B cell (primary cell): Measurements from ENCODE around the gene JPT2. TPM values are rescaled to one million over a fixed set of nuclear protein-coding genes. Genes with fewer than 3 reads are reported as not detected.

Experiments
- ATAC-seq: fragments of 200-7000 bp; cut with Tn5 transposase; one replicate; pipeline ENCODE4 v1.10.0; 2021; ENCODE audit warnings: low read depth, mild to moderate bottlenecking, moderate number of reproducible peaks, moderate library complexity
- CTCF ChIA-PET: fragments of 350-600 bp; sonication (Branson Sonifier 250); formaldehyde crosslinking; loops from one replicate; lab custom pipeline; 2021; ENCODE audit warnings: antibody characterized with exemption, inconsistent platforms; lab: Charles Lee
- POLR2A ChIA-PET: fragments of 350-600 bp; sonication (Branson Sonifier 250); formaldehyde crosslinking; loops from one replicate; lab custom pipeline; 2021; ENCODE audit warnings: antibody characterized with exemption; lab: Charles Lee
- DNase-seq: peaks from one replicate; pipeline ENCODE4 v3.0.0; 2013
- H2AFZ ChIP-seq: 2 replicates; pipeline ENCODE4 v1.6.1; 2012; ENCODE audit warnings: mild to moderate bottlenecking, low read depth, low read length; ENCODE audit not compliant: insufficient read depth, poor library complexity, severe bottlenecking
- H3K27ac ChIP-seq, 2 donors: 1 replicate in 1 of 2; 2 replicates in 1 of 2; pipeline ENCODE4 v1.5.1; 2012 to 2013; ENCODE audit warnings: low read length in 2 of 2, mild to moderate bottlenecking in 2 of 2, moderate library complexity in 1 of 2
- H3K27me3 ChIP-seq, 4 experiments: fragments of 200-600 bp in 1 of 4; sonication (generic) in 1 of 4; replicated peaks in 1 of 4; 1 replicate in 2 of 4; 2 replicates in 2 of 4; pipeline versions ENCODE4 v1.6.1 to v1.7.0; 2013 to 2016; ENCODE audit warnings: low read length in 3 of 4, mild to moderate bottlenecking in 2 of 4, mixed read lengths in 1 of 4, moderate library complexity in 1 of 4; ENCODE audit not compliant: insufficient read depth in 4 of 4, control insufficient read depth in 3 of 4; ENCODE audit errors: control extremely low read depth in 1 of 4
- H3K36me3 ChIP-seq, 2 experiments: replicated peaks in 1 of 2; 1 replicate in 1 of 2; 2 replicates in 1 of 2; pipeline versions ENCODE4 v1.6.1 to v1.7.1; 2013; ENCODE audit warnings: low read length in 1 of 2; ENCODE audit not compliant: insufficient read depth in 2 of 2, control insufficient read depth in 1 of 2; ENCODE audit errors: control extremely low read depth in 1 of 2, extremely low read depth in 1 of 2
- H3K4me1 ChIP-seq, 2 donors: fragments of 200-600 bp in 1 of 2; sonication (generic) in 1 of 2; 1 replicate in 1 of 2; 2 replicates in 1 of 2; pipeline versions ENCODE4 v1.5.1 to v1.6.1; 2013 to 2017; ENCODE audit warnings: low read length in 2 of 2; ENCODE audit not compliant: control insufficient read depth in 2 of 2, insufficient read depth in 2 of 2
- H3K4me2 ChIP-seq: replicated peaks from 2 replicates; pipeline ENCODE3; 2012; ENCODE audit warnings: mild to moderate bottlenecking, low read depth, low read length; ENCODE audit not compliant: poor library complexity, severe bottlenecking
- H3K4me3 ChIP-seq, 5 experiments: fragments of 200-600 bp in 1 of 5; sonication (generic) in 1 of 5; 1 replicate in 3 of 5; 2 replicates in 2 of 5; pipeline versions ENCODE4 v1.5.1 to v1.7.0; 2011 to 2016; ENCODE audit warnings: low read length in 4 of 5, mild to moderate bottlenecking in 4 of 5, low read depth in 2 of 5, control low read depth in 1 of 5, moderate library complexity in 1 of 5; ENCODE audit not compliant: insufficient read depth in 1 of 5; ENCODE audit errors: control extremely low read depth in 1 of 5, extremely low read depth in 1 of 5
- H3K79me2 ChIP-seq: fragments of 200-600 bp; sonication (generic); one replicate; pipeline ENCODE4 v1.6.0; 2016; ENCODE audit warnings: low read length; ENCODE audit not compliant: control insufficient read depth, insufficient read depth
- H3K9ac ChIP-seq: fragments of 200-600 bp; sonication (generic); 2 replicates; pipeline ENCODE4 v1.6.1; 2017; ENCODE audit warnings: mild to moderate bottlenecking, low read length, moderate library complexity
- H3K9me3 ChIP-seq, 3 donors: one replicate each; pipeline versions ENCODE4 v1.6.1 to v1.7.1; 2013; ENCODE audit warnings: low read length in 2 of 3; ENCODE audit not compliant: control insufficient read depth in 2 of 3, insufficient read depth in 1 of 3; ENCODE audit errors: control extremely low read depth in 1 of 3
- H4K20me1 ChIP-seq: 2 replicates; pipeline ENCODE4 v1.6.0; 2012; ENCODE audit warnings: mild to moderate bottlenecking, low read length; ENCODE audit not compliant: insufficient read depth, control insufficient read depth, poor library complexity, severe bottlenecking
- H3K27ac Mint-ChIP-seq: one replicate; pipeline ENCODE4 v1.8.0; 2021; ENCODE audit warnings: mixed read lengths
- H3K27me3 Mint-ChIP-seq: one replicate; pipeline ENCODE4 v1.8.0; 2021; ENCODE audit warnings: mixed read lengths
- H3K4me1 Mint-ChIP-seq: one replicate; pipeline ENCODE4 v1.8.0; 2021; ENCODE audit warnings: mixed read lengths
- H3K4me3 Mint-ChIP-seq: one replicate; pipeline ENCODE4 v1.8.0; 2021; ENCODE audit warnings: mixed read lengths
- H3K9me3 Mint-ChIP-seq: one replicate; pipeline ENCODE4 v1.8.0; 2022; ENCODE audit warnings: mixed read lengths; ENCODE audit not compliant: insufficient read depth
- EZH2 ChIP-seq: IDR thresholded peaks from 2 replicates; pipeline ENCODE4 v1.6.1; 2012; ENCODE audit warnings: borderline replicate concordance, low read depth, mild to moderate bottlenecking, moderate library complexity, low read length; ENCODE audit not compliant: insufficient read depth, poor library complexity, severe bottlenecking
- WGBS: methylation state at CpG from one replicate; pipeline ENCODE4 v1.1.5; 2013; ENCODE audit warnings: missing lambda C conversion rate; ENCODE audit not compliant: insufficient coverage; 5-methylcytosine and 5-hydroxymethylcytosine counted together
- intact Hi-C: fragments of 100-400 bp; cut with micrococcal nuclease; formaldehyde crosslinking; loops from one replicate; pipeline ENCODE4 v1.10.0; 2022
- polyA plus RNA-seq: library from polyadenylated mRNA; depleted of rRNA; stranded (reverse); fragments of >200 nt; gene quantifications from 2 replicates; pipeline ENCODE4 v1.2.3, GENCODE V29; 2012
- total RNA-seq, 2 donors: library from RNA; stranded (reverse); fragments of 120-200 nt in 1 of 2; gene quantifications; 1 replicate in 1 of 2; 2 replicates in 1 of 2; pipeline versions ENCODE4 v1.2.3 to v1.2.4, GENCODE V29; 2013 to 2022
- TF ChIP-seq, protein P1 (sequence below): fragments of 200-600 bp; IDR thresholded peaks from one replicate; pipeline ENCODE4 v1.8.0; 2022; ENCODE audit warnings: antibody characterized with exemption, mild to moderate bottlenecking

The JPT2 gene
- total and polyA plus RNA-seq, 2 donors (not counting 1 experiment from before 2014, with no cell fraction given) = 10.7 to 45.7 TPM

DNA sequence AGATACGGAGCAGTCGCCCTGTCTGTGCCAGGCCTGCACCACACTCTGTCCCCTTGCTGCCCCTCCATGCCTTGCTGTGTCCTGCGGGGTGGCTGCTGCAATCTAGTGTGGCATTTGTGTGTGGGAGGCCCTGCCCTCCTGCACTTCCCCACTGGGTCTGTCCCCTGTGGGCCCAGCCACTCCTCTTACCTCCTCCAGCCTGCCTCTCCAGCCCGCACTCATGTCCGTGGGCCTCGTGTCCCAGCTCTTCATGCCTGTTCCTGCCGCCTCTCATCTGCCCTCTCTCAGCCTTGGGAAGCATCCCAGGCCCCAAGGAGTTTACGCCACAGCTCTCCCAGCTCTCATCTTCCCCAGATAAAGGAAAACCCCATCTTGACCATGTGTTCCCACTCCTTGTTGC is 39.3 kb upstream of the JPT2 start:
- no peak overlapping the region for H3K9ac ChIP-seq
- Mint-ChIP-seq H3K27me3 (no peaks in the 10 kb centered on the region), H3K4me1 (no peaks in the 10 kb centered on the region), H3K27ac (no peak overlapping the region), H3K9me3 (no peaks in the 10 kb centered on the region), H3K4me3 (no peak overlapping the region)
- ChIA-PET POLR2A (no interaction called here), CTCF (no interaction called here)
- no peaks in the 10 kb centered on the region for H3K9me3 ChIP-seq
- ATAC-seq (no peak), DNase-seq (no peak)
- no peaks in the 10 kb centered on the region for H3K4me1 ChIP-seq
- TF ChIP-seq EZH2 = no peak
- TF ChIP-seq, protein P1, sequence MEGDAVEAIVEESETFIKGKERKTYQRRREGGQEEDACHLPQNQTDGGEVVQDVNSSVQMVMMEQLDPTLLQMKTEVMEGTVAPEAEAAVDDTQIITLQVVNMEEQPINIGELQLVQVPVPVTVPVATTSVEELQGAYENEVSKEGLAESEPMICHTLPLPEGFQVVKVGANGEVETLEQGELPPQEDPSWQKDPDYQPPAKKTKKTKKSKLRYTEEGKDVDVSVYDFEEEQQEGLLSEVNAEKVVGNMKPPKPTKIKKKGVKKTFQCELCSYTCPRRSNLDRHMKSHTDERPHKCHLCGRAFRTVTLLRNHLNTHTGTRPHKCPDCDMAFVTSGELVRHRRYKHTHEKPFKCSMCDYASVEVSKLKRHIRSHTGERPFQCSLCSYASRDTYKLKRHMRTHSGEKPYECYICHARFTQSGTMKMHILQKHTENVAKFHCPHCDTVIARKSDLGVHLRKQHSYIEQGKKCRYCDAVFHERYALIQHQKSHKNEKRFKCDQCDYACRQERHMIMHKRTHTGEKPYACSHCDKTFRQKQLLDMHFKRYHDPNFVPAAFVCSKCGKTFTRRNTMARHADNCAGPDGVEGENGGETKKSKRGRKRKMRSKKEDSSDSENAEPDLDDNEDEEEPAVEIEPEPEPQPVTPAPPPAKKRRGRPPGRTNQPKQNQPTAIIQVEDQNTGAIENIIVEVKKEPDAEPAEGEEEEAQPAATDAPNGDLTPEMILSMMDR = no peak
- WGBS = 96% methylated on average over 8 of the region's 8 CpGs
- no peak overlapping the region for H3K4me3 ChIP-seq
- H4K20me1 ChIP-seq = peaks cover 17% of the 10 kb centered on the region
- H3K36me3 ChIP-seq = peaks cover 0 to 85% of the 10 kb centered on the region in 2 experiments
- H3K27me3 ChIP-seq = no peaks in the 10 kb centered on the region
- no peak overlapping the region for H2AFZ ChIP-seq
- H3K27ac ChIP-seq = no peak overlapping the region
- intact Hi-C loops = no loop called here
- peaks cover 48% of the 10 kb centered on the region for H3K79me2 ChIP-seq
- no peak overlapping the region for H3K4me2 ChIP-seq

DNA sequence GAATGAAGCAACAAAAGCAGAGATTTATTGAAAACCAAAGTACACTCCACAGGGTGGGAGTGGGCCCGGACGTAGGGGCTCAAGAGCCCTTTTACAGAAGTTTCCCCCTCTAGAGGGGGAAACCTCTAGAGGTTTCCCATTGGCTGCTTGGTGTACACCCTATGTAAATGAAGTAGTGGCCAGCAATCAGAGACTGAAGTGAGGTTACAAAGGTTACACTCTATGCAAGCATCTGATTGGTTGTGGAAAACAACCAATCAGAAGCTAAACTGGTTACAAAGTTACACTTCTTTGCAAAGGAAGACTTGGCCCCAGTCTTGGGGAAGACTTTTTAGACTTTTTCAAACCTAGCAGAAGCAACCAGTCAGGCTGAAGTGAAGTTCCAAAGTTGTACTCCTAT is 38.8 kb upstream of the JPT2 start:
- 100% methylated on average over 2 of the region's 2 CpGs for WGBS
- no peak for TF ChIP-seq EZH2
- TF ChIP-seq, protein P1 = no peak
- Histone ChIP-seq H3K79me2 (peaks cover 42% of the 10 kb centered on the region), H3K4me2 (no peak overlapping the region), H3K9ac (no peak overlapping the region), H3K4me3 (no peak overlapping the region), H2AFZ (no peak overlapping the region), H4K20me1 (peaks cover 17% of the 10 kb centered on the region), H3K36me3 (peaks cover 0 to 84% of the 10 kb centered on the region in 2 experiments), H3K4me1 (no peaks in the 10 kb centered on the region), H3K27ac (no peak overlapping the region), H3K9me3 (no peaks in the 10 kb centered on the region), H3K27me3 (no peaks in the 10 kb centered on the region)
- Mint-ChIP-seq H3K27me3 (no peaks in the 10 kb centered on the region), H3K4me3 (no peak overlapping the region), H3K9me3 (no peaks in the 10 kb centered on the region), H3K27ac (no peak overlapping the region), H3K4me1 (peaks cover 1% of the 10 kb centered on the region)
- POLR2A ChIA-PET = no interaction called here
- ATAC-seq (no peak), DNase-seq (no peak)
- intact Hi-C loops = no loop called here
- CTCF ChIA-PET = no interaction called here
